GM20000 (cell line): ENCODE data around the gene NXPH3.

Source experiments
- DNase-seq: peaks from one replicate; pipeline ENCODE4 v3.0.0; 2012; ENCODE audit warnings: low spot score
- TF ChIP-seq, protein P1 (sequence below): IDR thresholded peaks from 2 replicates; pipeline ENCODE4 v1.5.1; 2012; ENCODE audit warnings: mild to moderate bottlenecking, control low read depth; ENCODE audit errors: extremely low read depth, missing control alignments

Gene NXPH3

GRCh38 chr17:49598918-49599317 lies 23.2 kb downstream of the NXPH3 start:
- TF ChIP-seq, protein P1, sequence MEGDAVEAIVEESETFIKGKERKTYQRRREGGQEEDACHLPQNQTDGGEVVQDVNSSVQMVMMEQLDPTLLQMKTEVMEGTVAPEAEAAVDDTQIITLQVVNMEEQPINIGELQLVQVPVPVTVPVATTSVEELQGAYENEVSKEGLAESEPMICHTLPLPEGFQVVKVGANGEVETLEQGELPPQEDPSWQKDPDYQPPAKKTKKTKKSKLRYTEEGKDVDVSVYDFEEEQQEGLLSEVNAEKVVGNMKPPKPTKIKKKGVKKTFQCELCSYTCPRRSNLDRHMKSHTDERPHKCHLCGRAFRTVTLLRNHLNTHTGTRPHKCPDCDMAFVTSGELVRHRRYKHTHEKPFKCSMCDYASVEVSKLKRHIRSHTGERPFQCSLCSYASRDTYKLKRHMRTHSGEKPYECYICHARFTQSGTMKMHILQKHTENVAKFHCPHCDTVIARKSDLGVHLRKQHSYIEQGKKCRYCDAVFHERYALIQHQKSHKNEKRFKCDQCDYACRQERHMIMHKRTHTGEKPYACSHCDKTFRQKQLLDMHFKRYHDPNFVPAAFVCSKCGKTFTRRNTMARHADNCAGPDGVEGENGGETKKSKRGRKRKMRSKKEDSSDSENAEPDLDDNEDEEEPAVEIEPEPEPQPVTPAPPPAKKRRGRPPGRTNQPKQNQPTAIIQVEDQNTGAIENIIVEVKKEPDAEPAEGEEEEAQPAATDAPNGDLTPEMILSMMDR: no peak
- no peak for DNase-seq

DNA sequence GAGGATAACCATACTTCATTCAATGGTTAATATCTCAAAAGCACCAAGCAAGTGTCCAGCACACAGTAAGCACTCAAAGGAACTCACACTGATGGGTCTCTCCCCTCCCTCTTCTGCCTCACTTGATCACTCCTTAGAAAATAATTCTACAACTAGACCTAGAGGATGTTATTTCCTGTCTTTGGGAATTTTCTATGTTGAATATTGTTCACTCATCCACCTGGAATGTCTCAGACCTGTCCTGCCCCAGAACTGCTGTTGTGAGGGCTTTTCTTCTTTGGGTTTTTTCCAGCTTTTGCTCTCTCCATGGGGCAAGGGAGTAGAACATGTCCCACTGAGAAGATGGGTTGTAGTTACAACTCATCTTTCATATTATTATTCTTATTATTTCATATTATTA lies 25.3 kb downstream of the NXPH3 start:
- TF ChIP-seq, protein P1: no peak
- DNase-seq: no peak

DNA sequence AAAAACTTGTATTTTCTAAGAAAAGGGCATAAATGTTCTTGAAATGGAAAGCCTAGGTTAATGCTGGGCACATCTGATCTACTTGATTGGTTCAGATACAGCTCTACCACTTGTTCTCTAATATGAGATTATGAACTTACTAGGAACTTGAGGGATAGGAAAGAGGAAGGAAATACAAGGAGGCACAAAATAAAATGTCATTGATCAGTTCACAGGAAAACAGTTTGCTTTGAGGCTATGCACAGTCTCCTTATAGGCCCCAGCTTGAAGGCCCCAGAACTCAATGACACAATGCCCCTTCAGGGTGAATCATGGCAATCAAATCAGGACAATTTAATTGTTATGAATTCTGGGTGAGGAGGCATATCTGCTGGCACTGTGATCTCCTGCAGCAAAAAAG lies 27.1 kb downstream of the NXPH3 start:
- DNase-seq: no peak

GRCh38 chr17:49603238-49603637 lies 27.6 kb downstream of the NXPH3 start:
- TF ChIP-seq, protein P1: no peak
- DNase-seq: no peak

More for the DNA sequence above, 27.1 kb downstream of the NXPH3 start:
- TF ChIP-seq, protein P1: no peak

DNA sequence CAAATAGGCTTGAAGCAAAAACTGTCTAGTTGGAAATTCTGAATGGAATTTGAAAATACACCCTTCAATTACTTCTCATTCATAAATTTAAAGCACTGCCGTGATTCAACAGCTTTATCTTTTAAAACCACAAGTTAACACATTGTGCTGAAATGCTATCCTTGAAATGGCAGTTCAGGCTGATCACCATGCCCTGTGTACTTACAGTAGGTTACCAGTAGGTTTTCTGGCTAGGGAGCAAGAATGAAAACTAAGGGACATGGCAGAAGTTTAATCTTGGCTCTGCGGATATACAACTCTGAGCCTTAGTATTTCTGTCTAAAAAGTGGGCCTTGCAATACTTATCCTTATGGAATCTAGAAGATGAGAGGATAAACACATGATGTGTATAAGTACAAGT lies 28.0 kb downstream of the NXPH3 start:
- TF ChIP-seq, protein P1: no peak
- no peak for DNase-seq

DNA sequence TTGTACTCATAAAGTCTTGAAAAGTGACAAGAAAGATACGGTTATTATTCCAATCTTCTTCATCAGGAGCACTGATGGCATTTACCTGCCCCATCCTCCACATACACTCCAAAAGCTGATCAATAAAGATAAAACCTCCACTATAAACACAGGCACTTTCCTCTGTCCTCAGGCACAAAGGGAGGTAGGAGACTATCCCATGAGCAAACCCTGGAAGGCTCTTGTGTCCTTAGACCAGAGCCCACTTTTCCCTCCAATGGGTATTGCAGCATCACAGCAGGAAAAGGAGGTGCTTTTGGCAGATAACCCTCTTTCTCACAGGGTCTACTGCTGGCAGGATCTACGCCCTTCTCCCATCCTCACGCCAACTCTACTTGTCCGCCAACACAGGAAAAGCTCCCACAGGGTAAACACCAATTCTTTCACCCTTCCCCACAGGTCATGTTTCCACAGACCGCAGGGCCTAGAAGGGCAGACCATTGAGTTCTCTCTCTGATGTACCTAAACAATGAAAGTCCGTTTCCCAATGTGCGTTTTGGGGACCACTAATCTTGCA lies 28.7 kb downstream of the NXPH3 start:
- TF ChIP-seq, protein P1: no peak
- no peak for DNase-seq

GRCh38 chr17:49610883-49611584 lies 35.4 kb downstream of the NXPH3 start:
- TF ChIP-seq, protein P1: no peak
- no peak for DNase-seq
